OCI-LY3 (cell line): Measurements from ENCODE around the gene ADGRD1.

Experiments used
- H2AFZ ChIP-seq: fragments of 200-600, 300-600 bp; shearing (Covaris generic); 2 replicates; pipeline ENCODE4 v1.6.0; 2014; ENCODE audit warnings: antibody characterized with exemption, low read depth, low read length
- H3K27ac ChIP-seq: fragments of 200-600, 300-600 bp; sonication (generic); 2 replicates; pipeline ENCODE4 v1.5.1; 2014; ENCODE audit warnings: mild to moderate bottlenecking, low read length, moderate library complexity, mixed read lengths
- H3K27me3 ChIP-seq: fragments of 200-600, 300-600 bp; sonication (generic); 2 replicates; pipeline ENCODE4 v1.6.1; 2014; ENCODE audit warnings: low read depth, low read length, mixed read lengths
- H3K36me3 ChIP-seq: fragments of 200-600, 300-600 bp; sonication (generic); replicated peaks from 2 replicates; pipeline ENCODE3; 2014; ENCODE audit warnings: low read depth, low read length, mixed read lengths
- H3K4me1 ChIP-seq: fragments of 300-600, 200-600 bp; sonication (generic); 2 replicates; pipeline ENCODE4 v1.6.1; 2014; ENCODE audit warnings: low read length, mixed read lengths
- H3K4me2 ChIP-seq: fragments of 200-600, 300-600 bp; sonication (generic); 2 replicates; pipeline ENCODE4 v1.6.1; 2014; ENCODE audit warnings: low read length, mixed read lengths
- H3K4me3 ChIP-seq: fragments of 300-600, 200-600 bp; sonication (generic); 2 replicates; pipeline ENCODE4 v1.5.1; 2014; ENCODE audit warnings: antibody characterized with exemption, mild to moderate bottlenecking, low read length, moderate library complexity
- H3K79me2 ChIP-seq: fragments of 300-600, 200-600 bp; shearing (Covaris generic); 2 replicates; pipeline ENCODE4 v1.6.1; 2014; ENCODE audit warnings: mild to moderate bottlenecking, low read length, mixed read lengths
- H3K9ac ChIP-seq: fragments of 300-600, 200-600 bp; shearing (Covaris generic); 2 replicates; pipeline ENCODE4 v1.6.0; 2014; ENCODE audit warnings: mild to moderate bottlenecking, low read length, moderate library complexity
- H3K9me3 ChIP-seq: fragments of 200-600, 300-600 bp; shearing (Covaris generic); 2 replicates; pipeline ENCODE4 v1.6.1; 2014; ENCODE audit warnings: low read length, mixed read lengths; ENCODE audit not compliant: insufficient read depth
- H4K20me1 ChIP-seq: fragments of 200-600, 300-600 bp; sonication (generic); 2 replicates; pipeline ENCODE4 v1.6.1; 2016; ENCODE audit warnings: low read length, mixed read lengths; ENCODE audit not compliant: insufficient read depth
- CTCF ChIP-seq: fragments of 200-600, 300-600 bp; sonication (generic); IDR thresholded peaks from 2 replicates; pipeline ENCODE4 v1.5.1; 2014; ENCODE audit warnings: antibody characterized with exemption, low read length, low read depth
- EZH2phosphoT487 ChIP-seq: fragments of 200-600 bp; shearing (Covaris generic); IDR thresholded peaks from 2 replicates; pipeline ENCODE4 v1.6.1; 2018; ENCODE audit warnings: antibody characterized with exemption, mixed run types, low read depth

Gene ADGRD1

GRCh38 chr12:130981074-130981742, 27.5 kb downstream of the ADGRD1 start:
- Histone ChIP-seq H3K27me3 (peaks cover 20% of the 10 kb centered on the region), H2AFZ (no peak overlapping the region), H3K9me3 (no peaks in the 10 kb centered on the region), H3K4me1 (peaks cover 28% of the 10 kb centered on the region), H3K4me2 (peak overlapping the region; percentile 13; the same call in 1 of the 2 replicates), H3K4me3 (no peak overlapping the region), H3K9ac (no peak overlapping the region), H4K20me1 (no peaks in the 10 kb centered on the region), H3K36me3 (no peaks in the 10 kb centered on the region), H3K27ac (no peak overlapping the region), H3K79me2 (no peaks in the 10 kb centered on the region)
- TF ChIP-seq CTCF = no peak

GRCh38 chr12:130981911-130982310, 28.2 kb downstream of the ADGRD1 start:
- TF ChIP-seq EZH2phosphoT487 (no peak), CTCF (no peak)
- no peak overlapping the region for H3K9ac ChIP-seq
- H3K4me1 ChIP-seq = peaks cover 28% of the 10 kb centered on the region
- H3K27ac ChIP-seq = no peak overlapping the region
- H3K9me3 ChIP-seq = no peaks in the 10 kb centered on the region
- no peaks in the 10 kb centered on the region for H3K36me3 ChIP-seq
- H3K79me2 ChIP-seq = no peaks in the 10 kb centered on the region
- no peak overlapping the region for H3K4me3 ChIP-seq
- no peaks in the 10 kb centered on the region for H4K20me1 ChIP-seq
- no peak overlapping the region for H2AFZ ChIP-seq
- H3K27me3 ChIP-seq = peaks cover 24% of the 10 kb centered on the region
- no peak overlapping the region for H3K4me2 ChIP-seq

- Histone ChIP-seq H4K20me1 (no peaks in the 10 kb centered on the region), H3K79me2 (no peaks in the 10 kb centered on the region), H3K27ac (no peak overlapping the region), H3K4me1 (peaks cover 28% of the 10 kb centered on the region), H3K9me3 (no peaks in the 10 kb centered on the region), H3K4me2 (no peak overlapping the region), H3K9ac (no peak overlapping the region), H3K36me3 (no peaks in the 10 kb centered on the region), H3K27me3 (peaks cover 32% of the 10 kb centered on the region), H2AFZ (no peak overlapping the region), H3K4me3 (no peak overlapping the region)
- TF ChIP-seq CTCF (no peak), EZH2phosphoT487 (no peak)
Observed at GRCh38 chr12:130982565-130983225, 29.0 kb downstream of the ADGRD1 start.

GRCh38 chr12:130983328-130984017, 29.8 kb downstream of the ADGRD1 start:
- H3K79me2 ChIP-seq = no peaks in the 10 kb centered on the region
- no peak overlapping the region for H3K4me2 ChIP-seq
- H3K4me3 ChIP-seq = no peak overlapping the region
- no peak overlapping the region for H2AFZ ChIP-seq
- H3K9ac ChIP-seq = no peak overlapping the region
- H4K20me1 ChIP-seq = no peaks in the 10 kb centered on the region
- TF ChIP-seq EZH2phosphoT487 = no peak
- no peak for TF ChIP-seq CTCF
- H3K36me3 ChIP-seq = no peaks in the 10 kb centered on the region
- peaks cover 28% of the 10 kb centered on the region for H3K4me1 ChIP-seq
- no peaks in the 10 kb centered on the region for H3K9me3 ChIP-seq
- H3K27ac ChIP-seq = no peak overlapping the region
- H3K27me3 ChIP-seq = peaks cover 32% of the 10 kb centered on the region
